GM21360 (cell line): Measurements from ENCODE around the gene ZC3HAV1.
"Not testable (repeated sequence)": the region's sequence is repeated elsewhere in the genome, so short reads cannot be mapped to it uniquely, and the experiment has no call there.

Experiments
- ATAC-seq: cut with Tn5 transposase; IDR thresholded peaks from one replicate; pipeline ENCODE4 v1.9.1; 2021; ENCODE audit warnings: mild to moderate bottlenecking, moderate library complexity; ENCODE audit not compliant: unreplicated experiment

Gene ZC3HAV1

GRCh38 chr7:139026551-139026950 is 83.0 kb downstream of the ZC3HAV1 start:
- ATAC-seq, result no peak

GRCh38 chr7:139025861-139026260 is 83.7 kb downstream of the ZC3HAV1 start:
- not testable (repeated sequence) for ATAC-seq

GRCh38 chr7:139023076-139023475 is 86.4 kb downstream of the ZC3HAV1 start:
- ATAC-seq, result no peak

GRCh38 chr7:139022286-139022685 is 87.2 kb downstream of the ZC3HAV1 start:
- ATAC-seq, result no peak

- ATAC-seq, result no peak
These were observed 90.6 kb downstream of the ZC3HAV1 start for GRCh38 chr7:139018910-139019309.

- peak; percentile 97 for ATAC-seq
These were observed 92.5 kb downstream of the ZC3HAV1 start for GRCh38 chr7:139016931-139017511.

- ATAC-seq, result no peak
These were observed 98.1 kb downstream of the ZC3HAV1 start for GRCh38 chr7:139011373-139011772.

- no peak for ATAC-seq
These were observed 105.0 kb downstream of the ZC3HAV1 start for GRCh38 chr7:139004321-139005090.

GRCh38 chr7:138999414-138999813 is 110.1 kb downstream of the ZC3HAV1 start:
- ATAC-seq, result no peak
